Measurements from ENCODE around the gene DEXI. TPM values are rescaled to one million over a fixed set of nuclear protein-coding genes. Genes with fewer than 3 reads are reported as not detected.

The DEXI gene
- total RNA-seq, 1 experiment from 2014 or later = 28.3 TPM

DNA sequence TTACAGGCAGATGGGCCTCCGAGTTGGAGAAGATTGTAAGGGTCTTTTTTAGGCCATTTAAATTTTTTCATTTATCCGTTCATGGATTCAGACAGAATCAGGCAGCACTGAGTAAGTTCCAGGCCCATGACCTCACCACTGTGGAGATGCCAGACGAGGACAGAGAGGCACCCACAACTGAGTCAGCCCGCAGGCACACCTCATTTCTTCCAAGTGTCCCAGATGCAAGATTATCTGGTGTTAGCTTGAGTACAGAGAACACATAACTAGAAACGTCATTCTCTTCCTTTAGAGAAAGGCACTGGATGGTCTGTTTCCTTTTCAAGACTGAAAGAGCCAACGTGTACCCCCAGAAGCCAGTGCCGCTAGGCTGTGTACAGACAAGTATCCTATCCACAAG lies 19.0 kb upstream of the DEXI start:
- Mint-ChIP-seq H3K36me3 (ENCODE audit: insufficient read depth in 1 of 3, low read depth in 3 of 3) (peaks cover 0 to 20% (median 9%) of the 10 kb centered on the region in 3 experiments; a peak in 5 of 7 replicates), H3K27me3 (ENCODE audit: low read depth) (no peaks in the 10 kb centered on the region), H3K4me1 (peaks cover 5% of the 10 kb centered on the region in 2 experiments), H3K27ac (peak overlapping the region in 1 of 3 experiments; percentile 27; a peak in 2 of 7 replicates), H3K4me3 (no peak overlapping the region), H3K9me3 (no peaks in the 10 kb centered on the region)
- TF ChIP-seq, protein P1, sequence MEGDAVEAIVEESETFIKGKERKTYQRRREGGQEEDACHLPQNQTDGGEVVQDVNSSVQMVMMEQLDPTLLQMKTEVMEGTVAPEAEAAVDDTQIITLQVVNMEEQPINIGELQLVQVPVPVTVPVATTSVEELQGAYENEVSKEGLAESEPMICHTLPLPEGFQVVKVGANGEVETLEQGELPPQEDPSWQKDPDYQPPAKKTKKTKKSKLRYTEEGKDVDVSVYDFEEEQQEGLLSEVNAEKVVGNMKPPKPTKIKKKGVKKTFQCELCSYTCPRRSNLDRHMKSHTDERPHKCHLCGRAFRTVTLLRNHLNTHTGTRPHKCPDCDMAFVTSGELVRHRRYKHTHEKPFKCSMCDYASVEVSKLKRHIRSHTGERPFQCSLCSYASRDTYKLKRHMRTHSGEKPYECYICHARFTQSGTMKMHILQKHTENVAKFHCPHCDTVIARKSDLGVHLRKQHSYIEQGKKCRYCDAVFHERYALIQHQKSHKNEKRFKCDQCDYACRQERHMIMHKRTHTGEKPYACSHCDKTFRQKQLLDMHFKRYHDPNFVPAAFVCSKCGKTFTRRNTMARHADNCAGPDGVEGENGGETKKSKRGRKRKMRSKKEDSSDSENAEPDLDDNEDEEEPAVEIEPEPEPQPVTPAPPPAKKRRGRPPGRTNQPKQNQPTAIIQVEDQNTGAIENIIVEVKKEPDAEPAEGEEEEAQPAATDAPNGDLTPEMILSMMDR (conservative IDR thresholded peaks at IDR 0.05) = no peak
- Histone ChIP-seq H3K4me1 (ENCODE audit: insufficient read depth, low read length) (no peaks in the 10 kb centered on the region), H2BK120ac (ENCODE audit: low read depth, low read length, poor library complexity, severe bottlenecking) (no peak overlapping the region), H3K79me1 (ENCODE audit: insufficient read depth, low read depth, low read length, poor library complexity, severe bottlenecking) (no peaks in the 10 kb centered on the region), H3K4me2 (ENCODE audit: insufficient read depth, insufficient read length, low read length) (no peak overlapping the region), H2BK12ac (ENCODE audit: insufficient read length, low read depth, low read length) (no peak overlapping the region), H3K79me2 (ENCODE audit: insufficient read depth, low read length) (no peaks in the 10 kb centered on the region), H3K56ac (ENCODE audit: insufficient read length, low read depth, low read length) (no peak overlapping the region), H2AK5ac (ENCODE audit: insufficient read length, low read length) (no peak overlapping the region), H4K5ac (ENCODE audit: insufficient read length, low read depth, low read length) (no peak overlapping the region), H3K9me3 (ENCODE audit: control insufficient read depth, low read depth, low read length) (no peaks in the 10 kb centered on the region), H3K18ac (ENCODE audit: insufficient read length, low read depth, low read length) (no peak overlapping the region), H3K9ac (ENCODE audit: extremely low read depth, insufficient read length, low read length) (no peak overlapping the region), H3K27ac (ENCODE audit: insufficient read length, low read depth, low read length) (no peak overlapping the region), H2BK15ac (ENCODE audit: low read depth, low read length) (no peak overlapping the region), H2BK5ac (ENCODE audit: insufficient read length, low read length) (no peak overlapping the region), H3K4ac (ENCODE audit: low read depth, low read length) (no peak overlapping the region), H4K20me1 (ENCODE audit: control insufficient read depth, insufficient read depth, insufficient read length) (no peaks in the 10 kb centered on the region), H4K91ac (ENCODE audit: insufficient read length, low read depth, low read length) (no peak overlapping the region), H2AFZ (ENCODE audit: low read length) (no peak overlapping the region), H3K27me3 (ENCODE audit: insufficient read depth, low read length) (no peaks in the 10 kb centered on the region), H4K8ac (replicated peaks; ENCODE audit: insufficient read length, low read depth, low read length) (no peak overlapping the region), H2BK20ac (ENCODE audit: low read depth, low read length, poor library complexity, severe bottlenecking) (no peak overlapping the region), H3K23me2 (ENCODE audit: insufficient read length, low read depth, low read length, poor library complexity, severe bottlenecking) (no peaks in the 10 kb centered on the region), H3K14ac (ENCODE audit: insufficient read depth, low read length) (no peak overlapping the region), H3T11ph (ENCODE audit: low read length) (no peak overlapping the region), H3K23ac (ENCODE audit: insufficient read length, low read depth, low read length) (no peak overlapping the region)
- no CpG with 5 or more reads among the region's 7 CpGs for WGBS (ENCODE audit: extremely low coverage, insufficient read length, low lambda C conversion rate)
- DNase-seq = no peak

All from H9 (cell line).